A204.1 (cell line): ENCODE data around the gene DLL4.

Experiments
- FAIRE-seq: peaks from 2 replicates; lab custom pipeline; 2012; peaks lifted over from hg19 to GRCh38; lab: Jason Lieb, UNC

The DLL4 gene

GRCh38 chr15:40927873-40928806 is 1.0 kb upstream of the DLL4 start:
- FAIRE-seq, result no peak

- no peak for FAIRE-seq
These were observed 705 bp downstream of the DLL4 start for GRCh38 chr15:40929660-40930429.

GRCh38 chr15:40930430-40931299 is 1.5 kb downstream of the DLL4 start:
- FAIRE-seq, result no peak

- FAIRE-seq, result no peak
These were observed 2.4 kb downstream of the DLL4 start for GRCh38 chr15:40931300-40932142.

GRCh38 chr15:40932156-40932555 is 3.0 kb downstream of the DLL4 start:
- no peak for FAIRE-seq

GRCh38 chr15:40932649-40933516 is 3.7 kb downstream of the DLL4 start:
- FAIRE-seq, result no peak

- FAIRE-seq, result no peak
These were observed 4.4 kb downstream of the DLL4 start for GRCh38 chr15:40933517-40933902.

- no peak for FAIRE-seq
These were observed 5.3 kb downstream of the DLL4 start for GRCh38 chr15:40934457-40934856.

- no peak for FAIRE-seq
These were observed 7.1 kb downstream of the DLL4 start for GRCh38 chr15:40936234-40936708.

GRCh38 chr15:40936709-40937666 is 7.8 kb downstream of the DLL4 start:
- no peak for FAIRE-seq

GRCh38 chr15:40937762-40938535 is 8.8 kb downstream of the DLL4 start:
- FAIRE-seq, result no peak

- no peak for FAIRE-seq
These were observed 9.4 kb downstream of the DLL4 start for GRCh38 chr15:40938536-40938870.

- no peak for FAIRE-seq
These were observed 11.2 kb downstream of the DLL4 start for GRCh38 chr15:40940296-40940801.

GRCh38 chr15:40941068-40941527 is 12.0 kb downstream of the DLL4 start:
- FAIRE-seq, result no peak

- FAIRE-seq, result no peak
These were observed 12.6 kb downstream of the DLL4 start for GRCh38 chr15:40941528-40942336.

- no peak for FAIRE-seq
These were observed 13.3 kb downstream of the DLL4 start for GRCh38 chr15:40942337-40942854.

- FAIRE-seq, result no peak
These were observed 13.7 kb downstream of the DLL4 start for GRCh38 chr15:40942878-40943277.
